Astrocyte (in vitro differentiated cells and primary cell): ENCODE data around the gene KRT84. TPM values are rescaled to one million over a fixed set of nuclear protein-coding genes. Genes with fewer than 3 reads are reported as not detected.

Source experiments
- DNase-seq: peaks from one replicate; pipeline ENCODE4 v3.0.0-alpha.2; 2010; ENCODE audit warnings: low read depth
- FAIRE-seq: peaks from 2 replicates; lab custom pipeline; 2011; peaks lifted over from hg19 to GRCh38; lab: Jason Lieb, UNC
- H2AFZ ChIP-seq: 2 replicates; pipeline ENCODE4 v1.6.0; 2012; ENCODE audit warnings: low read depth, low read length, inconsistent platforms
- H3K27ac ChIP-seq: 2 replicates; pipeline ENCODE4 v1.5.1; 2011; ENCODE audit warnings: low read depth, low read length, inconsistent platforms
- H3K27me3 ChIP-seq: 2 replicates; pipeline ENCODE4 v1.6.0; 2011; ENCODE audit warnings: low read length, inconsistent platforms; ENCODE audit not compliant: insufficient read depth
- H3K36me3 ChIP-seq: 2 replicates; pipeline ENCODE4 v1.5.1; 2011; ENCODE audit warnings: low read length, inconsistent platforms; ENCODE audit not compliant: insufficient read depth
- H3K4me1 ChIP-seq: 2 replicates; pipeline ENCODE4 v1.5.1; 2011; ENCODE audit warnings: low read length, inconsistent platforms; ENCODE audit not compliant: insufficient read depth
- H3K4me2 ChIP-seq: 2 replicates; pipeline ENCODE4 v1.6.0; 2012; ENCODE audit warnings: low read length, inconsistent platforms
- H3K4me3 ChIP-seq: 2 replicates; pipeline ENCODE4 v1.5.1; 2011; ENCODE audit warnings: low read depth, mild to moderate bottlenecking, low read length, inconsistent platforms; ENCODE audit not compliant: insufficient read depth
- H3K79me2 ChIP-seq: 2 replicates; pipeline ENCODE4 v1.6.0; 2012; ENCODE audit warnings: mild to moderate bottlenecking, low read length, inconsistent platforms; ENCODE audit not compliant: insufficient read depth
- H3K9ac ChIP-seq: 2 replicates; pipeline ENCODE4 v1.6.0; 2012; ENCODE audit warnings: mild to moderate bottlenecking, low read length, inconsistent platforms
- H3K9me3 ChIP-seq: 2 replicates; pipeline ENCODE4 v1.5.1; 2012; ENCODE audit warnings: low read depth, mild to moderate bottlenecking, low read length, inconsistent platforms; ENCODE audit not compliant: insufficient read depth
- H4K20me1 ChIP-seq: 2 replicates; pipeline ENCODE4 v1.6.0; 2012; ENCODE audit warnings: low read length, inconsistent platforms; ENCODE audit not compliant: insufficient read depth
- H3K27ac Mint-ChIP-seq: one replicate; pipeline ENCODE4 v1.8.0; 2021; ENCODE audit warnings: mild to moderate bottlenecking, mixed read lengths; ENCODE audit not compliant: unreplicated experiment
- H3K27me3 Mint-ChIP-seq: one replicate; pipeline ENCODE4 v1.8.0; 2021; ENCODE audit warnings: low read depth, mixed read lengths; ENCODE audit not compliant: unreplicated experiment
- H3K36me3 Mint-ChIP-seq: one replicate; pipeline ENCODE4 v1.8.0; 2021; ENCODE audit warnings: low read depth, mixed read lengths; ENCODE audit not compliant: unreplicated experiment
- H3K4me1 Mint-ChIP-seq: one replicate; pipeline ENCODE4 v1.8.0; 2021; ENCODE audit warnings: low read depth, mixed read lengths; ENCODE audit not compliant: unreplicated experiment
- H3K4me3 Mint-ChIP-seq: one replicate; pipeline ENCODE4 v1.8.0; 2021; ENCODE audit warnings: mild to moderate bottlenecking, moderate library complexity, mixed read lengths; ENCODE audit not compliant: unreplicated experiment
- H3K9me3 Mint-ChIP-seq: one replicate; pipeline ENCODE4 v1.8.0; 2021; ENCODE audit warnings: mild to moderate bottlenecking, mixed read lengths; ENCODE audit not compliant: unreplicated experiment
- CTCF ChIP-seq: IDR thresholded peaks from 2 replicates; pipeline ENCODE4 v1.5.1; 2011; ENCODE audit warnings: low read depth, mild to moderate bottlenecking, inconsistent platforms, low read length, moderate library complexity; ENCODE audit not compliant: insufficient read depth
- EZH2 ChIP-seq: IDR thresholded peaks from 2 replicates; pipeline ENCODE4 v1.6.1; 2012; ENCODE audit warnings: mild to moderate bottlenecking, low read length, inconsistent platforms; ENCODE audit not compliant: insufficient read depth
- total RNA-seq: library from RNA; stranded (reverse); gene quantifications from 2 replicates; pipeline ENCODE4 v1.2.1, GENCODE V29; 2021

The KRT84 gene
- total RNA-seq, 1 donor from 2014 or later: not detected

DNA sequence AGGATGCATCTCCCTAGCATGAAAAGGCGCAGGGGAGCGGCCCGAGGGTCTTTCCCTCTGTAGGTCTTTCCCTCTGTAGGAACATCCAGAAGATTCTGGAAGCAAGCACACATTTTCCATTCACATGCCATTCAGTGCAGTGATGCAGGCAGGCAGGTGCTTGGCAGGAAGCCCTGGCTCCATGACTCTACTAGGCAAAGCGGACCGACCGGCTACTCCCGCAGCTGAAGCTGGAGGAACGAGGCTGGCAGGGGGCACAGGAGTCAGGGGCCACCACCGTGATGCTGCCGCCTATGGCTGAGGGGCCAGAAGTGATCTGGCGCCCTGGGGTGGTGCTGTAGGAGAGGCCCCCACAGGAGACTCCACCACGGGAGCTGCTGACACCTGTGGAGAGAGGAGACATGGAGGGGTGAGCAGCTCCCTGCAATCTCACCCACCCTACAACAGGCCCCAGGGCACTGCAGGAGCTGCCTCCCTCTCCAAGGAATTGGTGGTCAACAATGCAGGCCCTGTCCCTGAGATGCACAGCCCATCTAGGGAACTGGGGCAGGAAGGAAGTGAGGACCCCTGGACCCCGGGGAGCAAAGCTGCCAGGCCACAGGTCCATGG is 24.7 kb downstream of the KRT84 start:
- no peak overlapping the region for H3K27ac ChIP-seq
- no peak overlapping the region for H3K9ac ChIP-seq
- no peak overlapping the region for H3K4me2 ChIP-seq
- peaks cover 5% of the 10 kb centered on the region for H3K27me3 ChIP-seq
- FAIRE-seq: no peak
- no peaks in the 10 kb centered on the region for H4K20me1 ChIP-seq
- H3K36me3 ChIP-seq: no peaks in the 10 kb centered on the region
- H3K9me3 ChIP-seq: no peaks in the 10 kb centered on the region
- no peak overlapping the region for H3K27ac Mint-ChIP-seq
- H3K4me3 ChIP-seq: no peak overlapping the region
- H3K4me1 ChIP-seq: no peaks in the 10 kb centered on the region
- H3K9me3 Mint-ChIP-seq: peaks cover 3% of the 10 kb centered on the region
- H3K4me1 Mint-ChIP-seq: no peaks in the 10 kb centered on the region
- H3K36me3 Mint-ChIP-seq: no peaks in the 10 kb centered on the region
- H3K79me2 ChIP-seq: no peaks in the 10 kb centered on the region
- no peak overlapping the region for H3K4me3 Mint-ChIP-seq
- H2AFZ ChIP-seq: no peak overlapping the region
- no peak for DNase-seq
- H3K27me3 Mint-ChIP-seq: peaks cover 59% of the 10 kb centered on the region
- TF ChIP-seq CTCF (no peak), EZH2 (no peak)

DNA sequence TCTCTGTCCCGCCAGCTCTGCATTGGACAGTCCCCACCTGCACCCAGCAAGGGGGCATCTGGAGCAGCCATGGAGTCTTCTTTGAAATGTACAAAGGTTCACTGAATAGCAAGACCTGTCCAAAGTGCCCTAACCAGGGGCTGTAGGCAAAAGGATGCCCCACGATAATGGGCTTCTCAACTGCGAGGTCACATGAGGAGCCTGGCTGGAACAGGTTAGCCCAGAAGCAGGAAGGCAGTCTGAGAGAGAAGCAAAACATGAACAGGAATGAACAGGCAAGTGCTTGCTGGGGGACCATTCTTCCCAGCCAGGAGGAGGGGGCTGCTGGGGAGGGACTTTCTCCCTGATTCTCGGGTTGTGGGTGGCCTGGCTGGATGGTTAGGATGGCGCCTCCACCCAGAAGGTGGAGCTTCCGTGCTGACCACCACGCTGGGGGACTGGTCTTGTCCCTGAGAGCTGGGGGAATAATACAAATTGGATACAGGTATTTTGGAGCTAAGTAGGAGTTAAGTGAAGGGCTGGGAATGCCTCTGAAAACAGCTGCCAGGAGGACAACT is 25.3 kb downstream of the KRT84 start:
- no peaks in the 10 kb centered on the region for H3K79me2 ChIP-seq
- DNase-seq (no peak), FAIRE-seq (no peak)

More for the DNA sequence above, 25.3 kb downstream of the KRT84 start:
- Mint-ChIP-seq H3K27ac (no peak overlapping the region), H3K36me3 (no peaks in the 10 kb centered on the region), H3K4me3 (no peak overlapping the region), H3K9me3 (peaks cover 3% of the 10 kb centered on the region), H3K27me3 (peaks cover 60% of the 10 kb centered on the region), H3K4me1 (no peaks in the 10 kb centered on the region)
- Histone ChIP-seq H3K4me1 (no peaks in the 10 kb centered on the region), H3K9me3 (no peaks in the 10 kb centered on the region), H3K36me3 (no peaks in the 10 kb centered on the region), H3K4me2 (no peak overlapping the region), H3K4me3 (no peak overlapping the region), H4K20me1 (no peaks in the 10 kb centered on the region), H3K9ac (no peak overlapping the region), H3K27ac (no peak overlapping the region), H2AFZ (no peak overlapping the region), H3K27me3 (peaks cover 9% of the 10 kb centered on the region)
- TF ChIP-seq CTCF (no peak), EZH2 (no peak)
